Measurements from ENCODE around the gene CA10.
A peak's percentile ranks its signal among the peaks of the same experiment; 100 is the strongest.

The CA10 gene

DNA sequence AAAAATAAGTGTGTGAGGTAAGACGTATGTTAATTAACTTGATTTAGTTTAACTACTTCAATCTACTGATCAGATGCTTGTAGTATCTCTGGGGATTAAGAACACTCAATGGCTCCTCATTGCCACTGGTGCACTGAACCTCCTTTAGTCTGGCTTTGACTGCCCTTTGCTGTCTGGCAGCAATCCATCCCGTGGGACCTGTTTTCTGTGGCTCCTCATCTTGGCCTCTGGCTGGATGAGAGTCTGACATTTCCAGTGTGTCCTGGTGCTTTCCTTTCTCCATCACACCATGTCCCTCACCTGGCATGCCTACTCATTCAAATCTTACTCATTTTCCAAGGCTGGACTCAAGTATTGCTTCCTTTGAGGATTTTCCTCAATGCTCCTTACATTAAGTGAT is 212.2 kb downstream of the CA10 start:
- DNase-seq, result peak; percentile 64

DNA sequence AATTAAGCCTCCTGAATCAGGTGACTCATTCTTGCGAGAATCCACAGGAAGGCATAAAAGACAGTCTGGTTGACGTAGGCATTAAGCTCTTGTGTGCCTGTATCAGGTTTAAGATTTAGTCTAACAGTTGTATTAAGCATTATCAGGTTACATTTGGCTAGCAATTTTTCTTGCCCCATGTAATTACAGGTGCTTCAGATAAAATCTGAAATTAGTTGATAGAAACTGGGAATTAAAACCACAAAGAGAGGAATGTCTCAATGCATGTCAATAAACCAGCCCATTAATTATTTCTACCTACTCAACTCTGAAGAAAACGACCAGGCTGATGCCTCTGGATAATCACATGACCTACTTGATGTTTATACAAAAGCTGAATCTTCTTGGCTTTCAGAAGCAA is 217.2 kb downstream of the CA10 start:
- no peak for DNase-seq

DNA sequence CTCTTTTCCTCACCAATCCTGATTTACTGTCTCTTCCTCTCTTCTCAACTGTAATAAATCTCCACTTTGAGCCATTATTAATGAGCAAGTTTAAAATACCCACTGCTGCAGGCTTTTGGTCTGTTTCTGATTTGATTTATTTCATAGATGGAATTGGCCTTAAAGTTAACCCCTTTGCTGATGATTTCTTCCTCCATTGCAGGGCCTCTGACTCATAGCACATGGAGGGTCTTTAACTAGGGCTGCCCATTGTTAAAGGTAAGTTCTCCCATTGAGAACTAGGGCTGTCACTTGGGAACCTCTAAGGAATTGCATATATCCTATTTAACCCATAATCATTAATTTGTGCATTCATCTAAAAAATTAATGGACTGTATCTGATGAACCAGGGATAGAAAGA is 221.2 kb downstream of the CA10 start:
- no peak for DNase-seq

DNA sequence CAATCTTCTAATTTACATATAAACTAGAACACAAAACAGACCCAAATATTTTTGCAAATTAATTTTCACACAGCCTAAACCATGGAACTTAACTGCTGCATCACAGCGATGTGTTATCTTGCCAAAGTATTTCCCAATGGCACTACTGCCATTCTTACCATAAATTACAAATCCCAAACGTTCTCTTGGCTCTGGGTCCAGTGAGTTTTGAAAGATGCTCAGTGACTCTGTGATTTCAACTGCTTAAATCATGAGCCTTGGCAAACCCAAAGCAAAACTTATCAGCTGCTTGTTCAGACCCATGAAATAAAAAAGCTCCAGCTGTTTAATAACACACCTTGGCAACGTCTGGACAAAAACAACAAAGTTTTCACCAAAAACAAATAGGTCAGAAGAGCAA is 223.0 kb downstream of the CA10 start:
- DNase-seq, result no peak

DNA sequence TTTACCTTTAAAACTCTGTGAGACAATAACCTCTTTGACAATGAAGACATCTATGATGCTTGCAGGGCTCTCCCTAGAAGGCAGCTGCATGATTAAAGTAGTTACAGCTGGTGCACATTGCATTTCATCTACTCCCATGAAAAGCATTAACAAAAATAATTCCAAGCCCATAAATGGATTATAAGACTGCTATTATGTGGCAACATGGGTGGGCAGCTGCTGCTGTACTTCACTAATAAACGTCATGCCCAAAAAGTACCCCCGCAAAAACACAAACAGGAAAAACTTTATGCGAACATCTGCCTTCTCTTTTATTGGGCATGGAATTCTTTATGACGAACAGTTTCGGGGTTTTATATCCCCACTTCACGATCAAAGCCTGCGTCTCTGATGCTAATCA is 224.9 kb downstream of the CA10 start:
- DNase-seq, result no peak

DNA sequence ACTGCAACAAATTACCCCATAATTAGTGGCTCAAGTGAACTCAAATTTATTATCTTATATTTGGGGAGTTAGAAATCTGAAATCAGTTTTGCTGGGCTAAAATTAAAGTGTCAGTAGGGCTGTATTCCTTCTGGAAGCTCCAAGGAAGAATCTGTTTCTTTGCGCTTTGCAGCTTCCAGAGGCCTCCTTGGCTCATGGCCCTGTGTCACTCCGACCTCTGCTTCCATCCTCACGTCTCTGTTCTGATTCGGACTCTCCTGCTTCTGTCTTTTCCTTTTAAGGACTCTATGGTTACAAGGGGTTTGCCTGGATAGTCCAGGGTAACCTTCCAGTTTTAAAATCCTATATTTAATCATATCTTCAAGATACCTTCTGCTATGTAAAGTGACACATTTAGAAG is 232.1 kb downstream of the CA10 start:
- DNase-seq, result no peak

DNA sequence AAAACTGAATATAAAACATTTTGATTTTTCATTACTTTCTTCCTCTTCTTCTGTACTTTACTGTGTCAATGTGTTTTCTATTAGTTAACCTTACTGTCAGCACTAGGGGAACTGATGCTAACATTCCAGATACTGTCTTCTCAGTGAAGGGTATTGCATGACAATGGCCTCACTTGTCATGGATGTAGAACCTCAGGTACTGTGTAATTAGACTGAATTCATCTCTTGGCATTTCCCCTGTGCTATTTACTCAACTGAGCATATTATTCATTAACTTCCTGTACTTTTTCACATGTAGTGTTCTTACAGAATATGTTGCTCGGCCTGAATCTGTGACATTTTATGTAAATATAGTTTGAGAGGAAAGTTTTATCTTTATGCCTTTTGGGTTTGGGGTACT is 237.0 kb downstream of the CA10 start:
- no peak for DNase-seq

DNA sequence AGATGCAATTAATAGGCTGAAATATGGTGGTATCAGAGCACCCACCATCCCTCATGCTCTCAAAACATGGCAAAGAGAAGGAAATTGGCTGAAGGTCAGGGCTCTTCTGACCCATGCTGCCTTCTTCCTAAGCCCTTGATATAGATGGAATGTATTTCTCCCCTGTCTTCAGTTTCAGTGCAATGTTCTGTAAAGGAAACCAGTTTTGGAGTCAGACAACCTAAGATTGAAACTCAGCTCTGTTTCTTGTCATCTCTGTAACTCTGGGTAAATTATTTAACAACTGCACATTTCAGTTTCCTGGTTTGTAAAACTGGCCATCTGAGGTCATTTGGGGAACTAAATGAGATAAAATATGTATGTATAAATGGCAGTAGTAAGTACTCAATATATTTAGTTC is 243.9 kb downstream of the CA10 start:
- no peak for DNase-seq

DNA sequence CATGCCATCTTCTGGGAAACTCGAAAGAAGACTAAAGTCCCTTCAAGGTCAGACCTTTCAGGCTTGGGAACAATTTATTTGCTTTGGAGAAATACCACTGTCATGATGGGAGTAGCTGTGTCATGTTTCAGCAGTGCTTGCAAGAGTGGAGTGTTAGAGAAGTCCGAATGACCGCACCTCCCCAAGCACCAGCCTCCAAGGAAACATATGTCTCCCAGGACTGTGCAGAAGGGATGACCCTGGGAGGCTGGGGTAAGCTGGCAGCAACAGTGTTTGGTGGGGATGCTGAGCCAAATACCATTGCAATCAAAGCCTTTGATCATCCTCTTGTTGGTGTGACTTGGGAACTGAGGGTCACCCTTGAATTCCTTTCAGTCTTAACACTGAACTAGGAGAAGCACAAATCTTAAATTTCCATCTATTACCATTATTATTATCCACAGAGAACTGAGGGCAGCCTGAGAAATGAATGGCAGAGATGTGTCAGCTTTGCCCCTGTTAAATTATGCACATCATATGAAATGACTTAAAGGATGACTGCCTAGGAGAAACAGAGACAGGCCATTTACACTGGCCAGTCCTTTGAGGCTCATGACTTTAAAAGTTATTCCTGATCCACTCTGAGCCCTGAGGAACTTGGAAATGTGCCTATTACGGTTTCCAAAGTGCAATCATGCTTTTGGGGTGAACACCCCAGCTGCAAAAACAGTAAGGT is 244.9 kb downstream of the CA10 start:
- no peak for DNase-seq

DNA sequence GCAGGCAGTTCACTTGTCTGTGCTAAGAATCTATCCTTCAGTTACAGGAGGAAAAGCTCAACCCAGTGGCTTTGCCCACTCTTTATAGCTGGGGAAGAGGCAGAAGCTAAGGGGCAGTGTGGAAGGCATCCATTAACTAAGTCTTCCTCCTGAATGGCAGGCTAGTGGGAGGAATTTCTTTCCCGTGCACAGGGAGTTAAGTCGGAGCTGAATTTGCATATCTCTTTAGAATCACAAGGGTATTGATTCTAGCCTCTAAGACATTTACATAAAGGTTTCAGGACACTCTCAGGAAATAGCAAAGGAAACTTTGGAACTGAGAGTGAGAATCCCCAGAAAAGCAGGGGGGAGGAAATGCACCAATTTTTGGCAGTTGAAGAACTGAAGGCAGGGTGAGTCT is 245.6 kb downstream of the CA10 start:
- no peak for DNase-seq

DNA sequence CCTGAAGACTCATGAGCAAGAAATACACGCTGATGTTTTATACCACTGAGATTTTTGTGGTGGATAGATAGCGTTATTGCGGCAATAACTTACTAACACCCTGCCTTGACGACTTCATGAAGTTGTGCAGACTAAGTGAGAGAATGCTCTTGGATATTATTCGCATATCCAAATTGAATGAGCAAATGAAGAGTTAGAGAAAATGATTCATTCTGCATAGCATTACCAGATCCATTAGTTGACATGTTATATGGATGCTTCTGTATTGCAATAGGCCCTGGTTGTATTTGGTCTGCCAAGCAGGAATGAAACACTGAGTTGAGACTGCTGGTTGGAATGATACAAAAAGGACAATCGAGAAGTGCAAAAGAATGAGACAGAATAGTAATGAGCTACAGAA is 247.3 kb downstream of the CA10 start:
- no peak for DNase-seq

DNA sequence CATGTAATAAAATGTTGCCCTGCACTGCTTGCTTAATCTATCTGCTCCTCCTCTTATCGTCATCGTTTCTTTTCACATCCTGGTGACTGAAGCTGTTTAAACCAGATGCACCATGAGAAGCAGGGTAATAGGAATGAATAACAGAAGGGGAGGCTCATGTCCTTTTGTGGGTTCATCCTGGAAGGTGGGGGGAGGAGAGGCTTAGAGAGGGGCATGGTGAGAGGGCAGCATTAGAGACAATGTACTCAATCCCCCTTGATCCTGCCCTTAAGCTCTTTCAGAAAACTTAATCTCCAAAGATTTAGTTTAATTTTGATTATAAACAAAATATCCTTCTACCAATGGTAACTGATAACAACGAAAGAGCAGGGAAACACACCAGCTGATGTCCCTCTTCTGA is 248.5 kb downstream of the CA10 start:
- no peak for DNase-seq

DNA sequence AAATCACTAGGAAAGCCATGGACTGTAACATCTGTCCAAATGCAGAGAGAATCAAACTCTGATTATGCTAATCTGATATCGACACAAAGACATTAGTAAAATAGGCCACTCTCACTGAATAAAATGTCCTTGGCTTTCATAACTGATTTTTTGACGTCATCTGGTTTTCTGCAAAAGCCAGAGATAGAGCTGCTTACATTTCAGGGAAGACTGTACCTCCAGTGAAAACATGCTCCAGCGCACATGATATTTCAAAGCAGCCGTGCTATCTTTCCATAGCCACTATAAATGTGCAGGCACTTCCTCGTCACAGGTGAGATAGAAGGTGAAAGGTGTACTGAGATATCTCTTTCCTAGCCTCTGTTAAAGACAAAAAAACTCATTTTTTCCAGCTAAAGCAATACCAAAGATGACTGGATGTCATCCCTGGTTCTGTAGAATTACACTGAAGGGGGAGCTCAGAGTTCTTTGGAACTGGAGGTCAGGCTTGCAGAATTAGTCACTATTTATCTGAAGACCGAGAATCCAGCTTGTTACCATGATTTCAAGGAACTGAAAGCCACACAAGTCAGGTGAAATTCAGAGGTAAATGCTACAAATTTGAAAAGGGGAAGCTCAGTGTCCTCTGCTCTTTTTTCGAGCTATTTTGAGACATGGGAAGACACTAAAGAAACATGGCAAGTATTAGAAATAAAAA is 249.5 kb downstream of the CA10 start:
- no peak for DNase-seq

DNA sequence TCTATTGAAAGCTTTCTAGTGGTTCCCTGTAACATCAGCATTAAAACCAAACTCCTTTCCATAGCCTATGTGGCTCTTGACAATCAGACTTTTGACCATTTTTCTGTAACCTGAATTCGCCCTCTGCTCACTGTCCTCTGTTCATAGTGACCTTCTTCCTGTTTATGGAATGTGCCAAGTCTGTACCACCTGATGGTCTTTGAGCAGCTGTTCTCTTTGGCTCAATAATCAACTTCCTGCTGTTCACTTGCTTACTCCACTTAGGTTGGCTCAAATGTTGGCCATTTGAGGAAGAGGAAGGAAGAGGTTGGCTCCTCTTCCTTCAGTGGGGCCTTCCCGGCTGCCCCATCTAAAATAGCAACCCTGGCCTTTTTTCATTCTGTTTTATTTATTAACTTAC is 251.5 kb downstream of the CA10 start:
- no peak for DNase-seq

DNA sequence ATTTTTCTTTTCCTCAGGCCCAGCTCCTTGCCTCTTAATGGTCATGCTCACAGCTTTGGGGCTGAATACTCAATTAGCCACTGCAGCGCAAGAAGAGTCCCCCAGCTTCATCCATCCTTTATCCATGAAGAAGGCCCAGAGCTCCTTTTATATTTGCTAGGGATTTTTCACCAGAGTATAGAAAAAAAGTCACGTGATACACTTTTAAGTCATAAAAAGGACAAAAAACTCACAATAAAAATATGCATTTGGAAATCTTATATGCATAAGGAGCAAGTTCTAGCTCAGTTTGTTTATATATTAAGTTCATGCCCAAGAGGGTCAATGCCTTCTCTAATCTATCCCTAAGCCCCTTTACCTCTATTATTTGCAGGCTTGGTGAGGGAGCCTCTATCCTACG is 254.1 kb downstream of the CA10 start:
- no peak for DNase-seq

DNA sequence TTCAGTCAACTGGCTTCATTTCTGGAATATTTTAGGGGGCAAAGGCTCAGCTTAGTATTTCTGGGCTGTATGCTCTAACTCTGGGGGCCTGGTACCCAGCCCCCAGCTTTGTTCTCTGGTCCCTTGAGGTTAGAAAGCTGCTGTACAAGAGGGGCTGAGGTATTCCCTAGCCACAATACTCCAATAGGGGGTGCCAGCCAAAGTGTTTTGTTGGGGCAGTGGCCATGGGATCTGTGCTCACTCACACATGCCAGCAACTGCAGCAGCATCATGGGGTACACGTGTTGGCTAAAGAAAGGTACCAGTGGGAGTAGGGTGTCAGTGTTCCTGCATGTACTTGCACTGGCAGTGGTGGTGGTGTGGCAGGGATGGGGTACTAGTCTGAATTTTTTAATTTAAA is 257.3 kb downstream of the CA10 start:
- no peak for DNase-seq

DNA sequence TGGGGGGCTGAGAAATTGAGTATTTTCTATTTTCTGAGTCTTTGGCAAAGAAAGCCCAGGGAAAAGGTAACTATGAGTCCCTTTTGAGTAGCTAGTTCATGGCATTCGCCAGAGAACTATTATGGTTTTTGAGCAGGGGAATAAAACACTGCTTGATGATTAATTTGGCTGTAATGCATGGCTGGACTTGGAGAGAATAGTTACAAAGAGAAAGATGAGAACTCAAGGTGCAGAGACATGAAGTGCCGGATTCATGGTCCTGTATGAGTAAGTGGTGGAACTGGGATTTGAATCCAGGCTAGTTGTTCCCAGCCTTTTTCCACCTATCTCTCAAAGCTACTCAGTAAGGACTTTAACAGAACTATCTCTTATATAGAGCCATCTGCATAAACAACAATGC is 266.6 kb downstream of the CA10 start:
- DNase-seq, result no peak

DNA sequence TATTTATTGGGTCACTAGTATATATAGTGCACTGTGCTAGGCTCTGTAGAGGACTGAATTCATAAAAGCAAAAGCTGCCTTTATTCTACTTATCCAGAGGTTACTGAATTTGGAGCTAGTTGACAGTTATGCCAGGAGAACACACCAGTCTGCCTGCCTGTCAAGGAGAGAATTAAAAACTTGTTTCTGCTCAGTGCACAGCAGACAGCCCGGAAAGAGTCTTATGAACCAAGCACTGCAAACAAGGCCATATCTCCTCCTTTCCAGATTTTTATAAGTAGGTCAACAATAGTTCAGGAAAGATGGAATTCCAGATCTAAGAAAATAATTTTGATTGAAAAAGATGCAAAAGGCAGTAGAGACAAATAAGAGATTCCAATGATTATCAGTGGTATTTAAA is 267.8 kb downstream of the CA10 start:
- DNase-seq, result no peak

DNA sequence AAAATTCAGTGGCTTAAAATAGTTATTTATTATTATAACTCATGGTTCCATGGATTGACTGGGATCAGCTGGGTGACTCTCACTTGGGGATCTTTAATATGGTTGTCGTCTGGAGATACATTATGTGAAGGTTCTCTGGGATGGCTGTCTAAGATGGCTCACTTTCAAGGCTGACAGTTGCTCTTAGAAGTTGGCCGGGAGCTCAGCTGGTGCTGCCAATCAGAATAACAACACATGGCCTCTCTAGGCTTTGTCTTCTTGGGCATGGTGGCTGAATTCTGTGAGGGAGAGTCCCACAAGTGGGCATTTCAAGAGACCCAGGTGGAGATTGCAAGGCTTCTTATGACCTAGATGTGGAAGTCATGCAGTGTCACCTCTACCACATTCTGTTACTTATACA is 269.7 kb downstream of the CA10 start:
- no peak for DNase-seq

DNA sequence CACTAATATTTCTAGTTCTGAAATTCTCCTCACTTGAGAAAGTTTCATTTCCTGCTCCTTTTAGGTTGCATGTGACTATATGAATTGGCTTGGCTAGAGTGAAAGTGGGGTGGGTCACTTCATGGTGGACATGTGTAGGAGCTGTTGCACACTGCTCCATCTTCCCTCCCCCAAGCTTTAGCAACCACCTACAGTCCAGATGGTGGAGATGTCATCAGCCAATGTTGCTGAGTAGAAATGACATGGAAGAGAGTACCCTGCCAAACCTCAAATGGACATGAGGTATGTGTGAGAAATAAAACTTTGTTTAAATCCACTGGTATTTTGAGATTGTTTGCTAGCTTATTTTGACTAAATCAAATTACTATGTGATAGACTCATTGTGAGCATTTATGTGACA is 281.5 kb downstream of the CA10 start:
- no peak for DNase-seq

DNA sequence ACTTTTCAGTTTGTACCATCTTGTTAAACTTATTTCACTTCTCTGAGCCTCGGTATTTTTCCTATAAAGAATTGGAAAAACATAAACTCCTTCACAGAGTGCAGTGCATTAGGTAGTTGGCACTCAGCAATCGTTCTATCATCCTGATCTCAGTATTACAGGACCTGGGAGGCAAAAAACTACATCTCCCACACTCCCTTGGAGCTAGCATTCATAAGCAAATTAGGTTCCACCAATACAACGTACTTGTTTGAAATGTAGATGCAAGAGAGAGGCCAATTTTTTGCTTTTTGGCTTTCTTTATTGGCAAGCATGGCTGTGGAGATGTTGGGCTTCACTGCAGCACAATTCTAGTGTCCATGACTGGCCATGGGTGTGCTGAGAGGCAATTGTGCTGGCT is 285.2 kb downstream of the CA10 start:
- no peak for DNase-seq

DNA sequence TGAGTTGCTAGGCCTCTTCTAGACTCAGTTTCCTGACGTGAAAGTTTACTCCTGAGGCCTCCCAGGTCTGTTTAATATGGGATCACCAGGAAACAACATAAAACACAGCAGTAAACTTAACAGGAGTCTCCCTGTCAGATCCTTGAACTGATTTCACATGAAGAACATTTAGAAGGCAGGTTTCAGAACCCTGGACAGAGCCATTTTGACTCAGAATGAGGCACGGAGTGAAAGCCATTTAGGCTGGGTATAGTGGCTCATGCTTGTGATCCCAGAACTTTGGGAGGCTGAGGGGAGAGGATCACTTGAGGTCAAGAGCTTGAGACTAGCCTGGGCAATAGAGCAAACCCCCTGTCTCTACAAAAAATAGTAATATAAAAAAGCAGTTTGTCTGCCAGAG is 289.1 kb downstream of the CA10 start:
- DNase-seq, result peak; percentile 80

DNA sequence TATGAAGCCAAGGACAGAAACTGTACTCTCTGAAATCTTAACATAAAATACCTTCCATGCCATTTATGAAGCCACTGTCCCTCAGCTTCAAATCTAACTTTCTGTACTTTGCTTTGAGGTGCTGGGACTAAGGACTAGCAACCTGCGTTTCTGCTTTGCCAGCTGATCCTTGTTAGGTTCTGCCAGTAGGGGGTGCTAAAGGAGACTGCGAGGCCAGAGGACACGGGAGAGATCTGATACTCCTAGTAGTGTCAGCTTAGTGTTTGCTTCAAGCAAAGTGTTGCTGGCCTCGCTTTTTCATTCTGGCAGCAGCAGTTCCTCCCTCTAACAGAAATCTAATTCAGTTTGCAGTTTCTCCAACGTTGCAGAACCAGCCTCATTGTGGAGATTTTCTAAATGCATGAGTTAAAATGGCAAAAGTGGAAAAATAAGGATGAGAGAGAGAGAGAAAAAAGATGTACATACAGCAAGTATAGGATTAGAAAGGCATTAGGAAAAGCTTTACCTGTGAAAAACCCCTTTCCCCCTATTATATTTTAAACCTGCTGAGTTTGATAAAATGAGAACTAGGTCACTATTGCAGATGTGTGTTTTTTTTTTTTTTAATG is 297.5 kb downstream of the CA10 start:
- peak; percentile 88 for DNase-seq

DNA sequence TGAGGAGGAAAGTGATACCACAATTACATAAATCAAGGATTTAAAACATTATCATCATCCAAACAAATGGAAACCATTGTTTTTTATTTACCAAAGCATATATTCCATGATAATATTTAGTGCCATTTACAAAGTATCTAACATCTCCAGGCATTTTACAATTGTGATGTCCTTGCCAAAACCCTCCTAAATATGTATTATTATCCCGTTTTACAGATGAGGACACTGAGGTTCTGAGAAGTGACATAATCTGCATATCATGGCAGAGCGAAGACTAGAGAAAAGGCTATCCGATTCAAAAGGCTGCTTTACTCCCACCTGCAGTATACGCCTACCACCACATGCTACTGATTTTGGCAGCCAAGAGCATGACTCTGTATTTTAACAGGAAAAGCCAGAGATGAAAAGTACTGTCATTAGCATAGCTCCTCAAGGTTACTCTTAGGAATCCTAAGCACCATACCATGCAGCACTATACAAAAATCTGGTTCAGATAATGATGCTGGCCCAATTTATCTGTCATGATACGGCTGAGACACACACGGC is 301.4 kb downstream of the CA10 start:
- no peak for DNase-seq

Data from islet precursor cell (in vitro differentiated cells).